Right lobe of liver (tissue), 4 donors: ENCODE results near the gene GALNT10.

Experiments
- POLR2A ChIP-seq: fragments of 450-650 bp; IDR thresholded peaks from one replicate; pipeline ENCODE4 v1.6.1; 2017; ENCODE audit warnings: antibody characterized with exemption, mild to moderate bottlenecking
- TF ChIP-seq, protein P1 (sequence below), 4 donors: fragments of 200-600 bp in 3 of 4; fragments of 450-650 bp in 1 of 4; IDR thresholded peaks; one replicate each; pipeline versions ENCODE4 v1.5.1 to v1.8.0; 2016 to 2022; ENCODE audit warnings: antibody characterized with exemption in 4 of 4, mild to moderate bottlenecking in 2 of 4
- donor health status: DM: no; HTN: no; CAD: no.
- donor health status: DM: no; HTN: no; CAD: no.
- donor health status: DM: no; HTN: yes; CAD: no.

DNA sequence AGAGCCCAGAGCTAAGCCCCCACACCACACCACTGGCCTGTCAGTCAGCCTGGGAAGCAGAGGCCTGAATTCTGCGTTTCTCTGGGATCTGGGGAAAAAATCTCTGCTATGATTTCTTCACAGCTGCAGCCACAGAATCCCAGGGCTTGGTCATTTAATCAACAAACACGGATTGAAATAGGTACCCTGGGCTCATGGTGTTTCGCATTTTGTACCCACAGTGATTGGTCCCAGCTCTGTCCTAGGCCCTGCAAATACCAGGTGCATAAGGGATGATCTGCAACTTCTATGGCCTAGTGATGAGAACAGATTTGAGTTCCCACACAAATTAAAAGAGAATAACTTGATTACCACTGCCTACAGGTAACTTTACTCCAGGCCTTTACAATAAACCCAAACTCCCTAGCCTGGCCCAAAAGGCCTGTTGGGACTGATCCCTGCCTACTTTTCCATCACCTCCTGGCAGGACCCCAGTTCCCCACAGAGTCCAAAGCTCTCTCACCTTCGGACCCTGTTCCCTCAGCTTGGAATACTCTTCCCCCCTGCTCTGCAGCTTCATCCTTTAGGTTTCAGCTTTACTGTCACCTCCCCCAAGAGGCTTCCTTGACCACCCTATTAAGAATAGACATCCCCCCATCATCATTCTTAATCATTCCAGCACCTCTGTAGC is 240.6 kb downstream of the GALNT10 start:
- TF ChIP-seq, protein P1, sequence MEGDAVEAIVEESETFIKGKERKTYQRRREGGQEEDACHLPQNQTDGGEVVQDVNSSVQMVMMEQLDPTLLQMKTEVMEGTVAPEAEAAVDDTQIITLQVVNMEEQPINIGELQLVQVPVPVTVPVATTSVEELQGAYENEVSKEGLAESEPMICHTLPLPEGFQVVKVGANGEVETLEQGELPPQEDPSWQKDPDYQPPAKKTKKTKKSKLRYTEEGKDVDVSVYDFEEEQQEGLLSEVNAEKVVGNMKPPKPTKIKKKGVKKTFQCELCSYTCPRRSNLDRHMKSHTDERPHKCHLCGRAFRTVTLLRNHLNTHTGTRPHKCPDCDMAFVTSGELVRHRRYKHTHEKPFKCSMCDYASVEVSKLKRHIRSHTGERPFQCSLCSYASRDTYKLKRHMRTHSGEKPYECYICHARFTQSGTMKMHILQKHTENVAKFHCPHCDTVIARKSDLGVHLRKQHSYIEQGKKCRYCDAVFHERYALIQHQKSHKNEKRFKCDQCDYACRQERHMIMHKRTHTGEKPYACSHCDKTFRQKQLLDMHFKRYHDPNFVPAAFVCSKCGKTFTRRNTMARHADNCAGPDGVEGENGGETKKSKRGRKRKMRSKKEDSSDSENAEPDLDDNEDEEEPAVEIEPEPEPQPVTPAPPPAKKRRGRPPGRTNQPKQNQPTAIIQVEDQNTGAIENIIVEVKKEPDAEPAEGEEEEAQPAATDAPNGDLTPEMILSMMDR (IDR thresholded peaks at IDR 0.05) = no peak
- no peak for TF ChIP-seq POLR2A
